ENCODE data around the gene RASGRP2. TPM values are rescaled to one million over a fixed set of nuclear protein-coding genes. Genes with fewer than 3 reads are reported as not detected.

RASGRP2 gene
- polyA plus RNA-seq, 1 donor (not counting 4 experiments of a cell fraction or from before 2014, with no cell fraction given), result 0.49 TPM

- Histone ChIP-seq H3K36me3 (ENCODE audit: control insufficient read depth in 2 of 2, extremely low read depth in 1 of 2, insufficient read depth in 2 of 2, low read length in 2 of 2) (peaks cover 66 to 86% of the 10 kb centered on the region in 2 experiments), H3K9ac (ENCODE audit: control insufficient read depth, extremely low read depth, insufficient read depth, low read length) (no peak overlapping the region), H3K4me2 (ENCODE audit: control insufficient read depth, extremely low read depth, insufficient read depth, low read depth, low read length) (no peak overlapping the region), H3K4me1 (ENCODE audit: control insufficient read depth, extremely low read depth, insufficient read depth, low read length) (peaks cover 17% of the 10 kb centered on the region), H3K4me3 (ENCODE audit: control insufficient read depth in 2 of 3, extremely low read depth in 1 of 3, insufficient read depth in 2 of 3, low read depth in 1 of 3, low read length in 3 of 3) (no peak overlapping the region), H4K20me1 (ENCODE audit: control insufficient read depth, extremely low read depth, insufficient read depth, low read length) (peaks cover 33% of the 10 kb centered on the region), H3K27me3 (ENCODE audit: control insufficient read depth, extremely low read depth, insufficient read depth, low read length) (no peaks in the 10 kb centered on the region), H2AFZ (ENCODE audit: control insufficient read depth, low read length) (no peak overlapping the region), H3K27ac (ENCODE audit: control insufficient read depth, insufficient read depth, low read length) (no peak overlapping the region), H3K9me3 (ENCODE audit: control insufficient read depth, low read depth, low read length) (no peaks in the 10 kb centered on the region), H3K79me2 (ENCODE audit: control insufficient read depth, insufficient read depth, low read length) (peaks cover 50% of the 10 kb centered on the region), H3K9me1 (ENCODE audit: control insufficient read depth, extremely low read depth, insufficient read depth, low read length) (peaks cover 3% of the 10 kb centered on the region)
- TF ChIP-seq EZH2 (IDR thresholded peaks at IDR 0.05; ENCODE audit: low read length) (no peak), CTCF (optimal IDR thresholded peaks at IDR 0.05 in 1 of 3, IDR thresholded peaks at IDR 0.05 in 1 of 3, conservative IDR thresholded peaks at IDR 0.05 in 1 of 3; ENCODE audit: extremely low read depth in 1 of 3, insufficient read depth in 2 of 3, low read length in 3 of 3) (peak; percentile 76 to 78 (median 77))
- DNase-seq (ENCODE audit: low read depth, low spot score) (no peak), FAIRE-seq (no peak)
- dilution Hi-C loops (cut with MboI; ENCODE audit: extremely low pct_ligation_motif_present, low sequenced_read_pairs), result no loop called here
These were observed 23.7 kb upstream of the RASGRP2 start for GRCh38 chr11:64767344-64768299.

GRCh38 chr11:64766881-64767280, 22.9 kb upstream of the RASGRP2 start:
- H3K4me1 ChIP-seq (ENCODE audit: control insufficient read depth, extremely low read depth, insufficient read depth, low read length), result peaks cover 24% of the 10 kb centered on the region
- no peak overlapping the region for H2AFZ ChIP-seq (ENCODE audit: control insufficient read depth, low read length)
- no peaks in the 10 kb centered on the region for H3K9me3 ChIP-seq (ENCODE audit: control insufficient read depth, low read depth, low read length)
- peaks cover 63 to 89% of the 10 kb centered on the region in 2 experiments for H3K36me3 ChIP-seq (ENCODE audit: control insufficient read depth in 2 of 2, extremely low read depth in 1 of 2, insufficient read depth in 2 of 2, low read length in 2 of 2)
- DNase-seq (ENCODE audit: low read depth, low spot score) (no peak), FAIRE-seq (no peak)
- no peaks in the 10 kb centered on the region for H3K27me3 ChIP-seq (ENCODE audit: control insufficient read depth, extremely low read depth, insufficient read depth, low read length)
- TF ChIP-seq EZH2 (IDR thresholded peaks at IDR 0.05; ENCODE audit: low read length), result no peak
- no peak for TF ChIP-seq CTCF (optimal IDR thresholded peaks at IDR 0.05 in 1 of 3, IDR thresholded peaks at IDR 0.05 in 1 of 3, conservative IDR thresholded peaks at IDR 0.05 in 1 of 3; ENCODE audit: extremely low read depth in 1 of 3, insufficient read depth in 2 of 3, low read length in 3 of 3)
- dilution Hi-C loops (cut with MboI; ENCODE audit: extremely low pct_ligation_motif_present, low sequenced_read_pairs), result no loop called here
- no peak overlapping the region for H3K9ac ChIP-seq (ENCODE audit: control insufficient read depth, extremely low read depth, insufficient read depth, low read length)
- no peak overlapping the region for H3K4me2 ChIP-seq (ENCODE audit: control insufficient read depth, extremely low read depth, insufficient read depth, low read depth, low read length)
- no peak overlapping the region for H3K4me3 ChIP-seq (ENCODE audit: control insufficient read depth in 2 of 3, extremely low read depth in 1 of 3, insufficient read depth in 2 of 3, low read depth in 1 of 3, low read length in 3 of 3)
- H4K20me1 ChIP-seq (ENCODE audit: control insufficient read depth, extremely low read depth, insufficient read depth, low read length), result peaks cover 33% of the 10 kb centered on the region
- H3K9me1 ChIP-seq (ENCODE audit: control insufficient read depth, extremely low read depth, insufficient read depth, low read length), result peaks cover 3% of the 10 kb centered on the region
- H3K79me2 ChIP-seq (ENCODE audit: control insufficient read depth, insufficient read depth, low read length), result peaks cover 44% of the 10 kb centered on the region
- no peak overlapping the region for H3K27ac ChIP-seq (ENCODE audit: control insufficient read depth, insufficient read depth, low read length)

Measured in keratinocyte (primary cell).